Activated CD8-positive, alpha-beta memory T cell treated with anti-CD3 and anti-CD28 coated beads, Interleukin-2, amount 50 U/mL, for 24 hours (primary cell): ENCODE data around the gene C5.

Experiments
- DNase-seq: peaks from one replicate; pipeline ENCODE4 v3.0.0-alpha.2; 2020; ENCODE audit errors: extremely low read depth

Gene C5

DNA sequence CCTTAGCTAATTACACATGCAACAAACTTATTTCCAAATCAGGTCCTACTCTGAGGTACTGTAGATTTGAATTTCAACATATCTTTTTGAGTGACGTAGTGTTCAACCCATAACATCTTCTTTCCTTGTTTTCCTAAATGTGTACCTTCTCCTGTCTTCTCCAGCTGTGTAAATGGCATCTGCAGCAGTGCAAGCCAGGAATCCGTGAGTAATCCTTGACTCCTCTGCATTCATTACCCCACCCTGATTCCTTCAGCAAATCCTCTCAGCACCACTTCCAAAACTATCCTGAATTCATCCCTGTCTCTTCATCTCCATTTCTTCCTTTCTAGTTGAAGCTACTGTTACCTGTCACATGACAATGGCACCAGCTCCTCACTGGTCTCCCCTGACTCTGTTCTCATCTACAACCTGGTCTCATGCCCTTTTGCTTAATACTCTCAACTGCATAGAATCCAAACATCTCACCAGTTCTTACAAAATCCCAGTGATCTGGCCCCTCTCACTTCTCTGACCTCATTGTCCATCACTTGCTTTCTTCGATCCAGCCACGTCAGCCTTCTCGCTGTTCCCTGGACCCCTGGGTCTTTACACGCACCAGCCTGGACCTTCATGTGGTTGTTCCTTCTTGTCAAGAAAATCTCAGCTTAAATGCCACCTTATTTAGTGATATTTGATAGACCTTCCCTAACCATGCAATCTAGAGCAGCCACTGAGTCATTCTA is 108.9 kb downstream of the C5 start:
- DNase-seq: no peak

DNA sequence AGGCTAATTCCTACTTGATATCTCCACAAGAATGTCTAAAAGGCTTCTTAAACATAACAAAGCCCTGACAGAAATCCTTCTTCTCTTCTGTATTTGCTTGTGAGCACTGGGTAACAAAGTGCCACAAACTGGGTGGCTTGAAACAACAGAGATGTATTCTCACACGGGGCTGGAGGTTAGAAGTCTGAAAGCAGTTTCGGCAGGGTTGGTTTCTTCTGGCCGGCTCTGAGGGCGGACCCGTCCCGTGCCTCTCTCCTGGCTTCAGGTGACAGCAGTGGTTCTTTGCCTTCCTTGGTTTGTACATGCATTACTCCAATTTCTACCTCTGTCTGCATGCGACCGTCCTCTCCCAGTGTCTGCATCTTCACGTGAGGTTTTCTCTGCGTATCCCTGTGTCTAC is 109.5 kb downstream of the C5 start:
- no peak for DNase-seq

DNA sequence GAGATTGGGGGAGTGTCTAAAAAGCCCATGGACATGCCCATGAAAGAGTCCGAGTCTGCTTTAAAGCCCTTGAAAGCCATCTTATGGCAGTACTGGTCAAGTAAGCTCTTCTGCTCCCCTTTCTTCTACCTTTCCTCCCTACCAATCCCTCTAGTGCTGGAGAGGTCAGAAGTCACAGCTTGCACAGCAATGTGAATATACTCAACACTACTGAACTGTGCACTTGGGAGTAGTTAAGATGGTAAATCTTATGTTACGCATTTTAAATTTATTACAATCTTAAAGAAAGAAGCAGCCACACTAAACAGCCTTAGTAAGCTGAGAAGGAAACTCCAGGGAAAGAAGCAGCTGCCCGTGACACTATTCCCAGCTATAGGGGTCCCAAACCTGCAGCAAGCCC is 111.2 kb downstream of the C5 start:
- DNase-seq: no peak

DNA sequence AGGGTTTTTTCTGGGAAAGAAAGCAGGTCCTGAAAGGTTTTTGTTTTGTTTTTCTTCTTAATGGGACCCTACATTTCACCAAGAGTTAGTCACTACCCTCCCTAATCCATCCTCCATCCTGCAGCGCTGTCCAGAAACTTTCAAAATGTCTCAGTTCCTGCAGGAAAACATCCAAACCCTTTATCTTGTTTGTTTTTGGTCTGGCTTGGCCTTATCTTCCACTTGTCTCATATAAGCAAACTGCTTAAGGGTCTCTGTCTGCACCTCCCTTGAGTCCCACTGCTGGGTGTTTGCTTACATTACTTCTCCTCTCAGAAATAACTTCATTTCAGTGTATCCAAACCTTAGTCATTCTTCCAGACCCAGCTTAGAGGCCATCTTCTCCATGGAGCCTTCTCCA is 112.5 kb downstream of the C5 start:
- DNase-seq: no peak

- no peak for DNase-seq
Observed at GRCh38 chr9:120937127-120937526, 112.9 kb downstream of the C5 start.

DNA sequence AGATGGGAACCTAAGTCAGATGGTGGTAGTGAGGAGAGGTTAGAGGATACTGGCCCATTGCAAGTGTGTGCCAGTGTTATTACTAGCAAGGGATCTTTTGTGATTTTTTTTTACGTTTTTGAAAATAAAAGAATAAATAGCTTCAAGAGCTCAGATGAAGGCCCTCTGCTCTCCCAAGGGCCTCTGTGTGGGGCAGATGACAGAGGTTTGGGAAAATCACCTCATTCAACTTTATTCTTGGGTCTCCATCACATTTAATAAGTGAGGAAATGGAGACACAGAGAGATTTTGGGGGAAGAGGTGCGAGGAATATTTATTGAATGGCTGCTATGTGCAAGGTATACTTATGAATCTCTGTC is 113.3 kb downstream of the C5 start:
- no peak for DNase-seq

GRCh38 chr9:120936011-120936763 is 113.9 kb downstream of the C5 start:
- DNase-seq: peak; percentile 83

DNA sequence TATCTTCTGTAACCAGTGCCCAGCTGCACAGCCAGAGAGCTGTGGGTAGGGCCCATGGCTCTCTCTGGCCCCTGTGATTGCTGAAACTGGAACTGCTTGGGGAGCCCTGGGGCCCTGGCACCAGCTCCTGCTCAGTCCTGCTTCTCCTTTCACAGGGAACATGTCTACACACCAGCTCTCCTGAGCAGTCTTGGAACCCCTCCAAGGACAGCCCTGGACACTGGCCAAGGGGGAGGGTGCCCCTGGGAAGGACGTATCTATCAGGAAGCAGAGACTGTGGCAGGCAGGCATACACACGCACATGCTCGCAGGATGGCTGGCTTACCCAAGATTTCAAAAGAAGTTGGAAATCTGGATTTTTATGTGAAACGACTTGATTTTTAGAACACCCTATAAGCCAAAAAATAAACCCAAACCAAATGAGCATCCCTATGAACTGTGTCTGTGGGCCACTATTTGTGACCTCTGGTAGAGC is 114.7 kb downstream of the C5 start:
- no peak for DNase-seq

DNA sequence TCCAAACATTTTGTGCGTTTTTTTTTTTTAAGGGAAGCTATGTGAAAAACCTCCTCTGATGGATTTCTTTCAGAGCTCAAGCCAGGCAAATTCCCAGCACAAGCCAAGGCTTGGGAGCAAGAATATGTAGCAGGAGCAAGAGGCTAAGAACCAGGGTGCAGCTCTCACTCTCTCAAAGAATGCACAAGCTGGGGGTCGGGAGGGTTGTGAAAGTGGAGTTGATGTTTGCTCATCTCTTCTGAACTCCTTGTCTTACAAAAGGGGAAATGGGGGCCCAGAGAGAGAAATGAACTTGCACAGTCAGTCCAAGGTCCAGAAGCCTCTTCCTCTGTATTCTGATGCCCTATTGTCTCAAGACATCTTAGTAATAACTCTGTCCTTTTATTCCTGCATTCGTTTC is 115.8 kb downstream of the C5 start:
- DNase-seq: no peak

DNA sequence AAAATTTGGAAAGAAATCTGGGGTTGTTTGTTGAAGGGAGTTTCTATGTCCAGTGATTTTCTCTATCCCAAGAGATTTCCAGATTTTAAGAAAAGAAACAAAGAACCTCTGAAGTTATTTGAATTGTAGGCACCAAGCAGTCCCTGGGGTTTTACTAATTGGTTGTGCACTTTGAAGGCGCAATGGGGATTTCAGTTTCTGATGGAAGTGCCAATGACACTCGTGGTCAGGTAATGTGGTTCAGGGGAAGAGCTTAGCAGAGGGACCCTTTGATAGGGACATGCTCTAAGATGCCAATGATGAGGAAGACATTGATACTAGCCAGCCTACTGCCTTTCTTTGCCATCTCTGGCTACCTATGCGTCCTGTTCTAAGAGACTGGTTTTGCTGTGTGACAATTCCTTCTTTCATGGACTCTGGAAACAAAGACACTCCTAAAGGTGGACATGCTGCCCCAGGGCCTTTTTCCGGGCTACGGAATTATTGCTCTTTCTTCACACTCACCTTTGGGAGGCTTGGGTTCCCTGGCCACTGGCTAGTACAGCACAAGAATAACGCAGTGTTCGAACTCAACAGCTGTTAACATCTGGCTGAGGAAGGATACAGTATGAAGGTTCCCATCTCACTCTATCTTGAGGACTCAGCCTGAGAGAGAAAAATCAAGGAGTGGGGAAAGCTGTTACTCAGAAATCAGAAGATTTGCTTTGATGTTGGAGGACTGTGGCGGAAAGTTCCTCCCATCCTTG is 116.6 kb downstream of the C5 start:
- no peak for DNase-seq

- DNase-seq: no peak
Observed at GRCh38 chr9:120932086-120932823, 117.8 kb downstream of the C5 start.

DNA sequence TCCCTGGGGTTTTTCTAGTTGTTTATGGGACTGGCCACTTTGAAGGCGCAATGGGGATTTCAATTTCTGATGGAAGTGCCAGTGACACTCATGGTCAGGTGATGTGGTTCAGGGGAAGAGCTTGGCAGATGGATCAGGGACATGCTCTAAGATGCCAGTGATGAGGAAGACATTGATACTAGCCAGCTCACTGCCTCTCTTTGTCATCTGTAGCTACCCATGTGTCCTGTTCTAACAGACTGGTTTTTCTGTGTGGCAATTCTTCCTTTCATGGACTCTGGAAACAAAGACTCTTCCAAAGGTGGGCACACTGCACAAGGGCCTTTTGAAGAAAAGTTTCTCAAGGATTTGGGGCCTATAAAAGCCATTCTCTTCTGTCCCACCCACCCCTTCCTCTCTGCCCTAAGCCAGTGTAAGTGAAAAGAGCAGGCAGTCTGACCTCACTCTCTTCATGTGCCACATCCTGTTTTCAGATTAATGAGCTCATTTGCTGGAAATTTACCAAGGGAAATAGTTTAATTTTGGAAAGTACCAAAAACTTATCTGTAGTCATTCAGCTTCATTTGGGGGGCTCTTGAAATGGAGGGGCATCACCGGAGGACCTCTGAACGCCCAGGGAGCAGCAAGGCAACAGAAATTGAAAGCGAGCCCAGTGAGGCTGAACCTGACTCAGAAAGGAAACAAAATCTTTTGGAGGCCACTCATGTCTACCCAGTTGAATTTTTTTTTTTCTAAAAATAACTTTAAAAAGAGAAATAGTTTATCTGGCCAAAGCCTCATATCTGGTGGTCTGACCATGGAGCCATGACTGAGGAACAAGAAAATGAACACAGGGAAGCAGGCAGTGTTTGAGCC is 118.6 kb downstream of the C5 start:
- no peak for DNase-seq

GRCh38 chr9:120929229-120929791 is 120.8 kb downstream of the C5 start:
- no peak for DNase-seq

DNA sequence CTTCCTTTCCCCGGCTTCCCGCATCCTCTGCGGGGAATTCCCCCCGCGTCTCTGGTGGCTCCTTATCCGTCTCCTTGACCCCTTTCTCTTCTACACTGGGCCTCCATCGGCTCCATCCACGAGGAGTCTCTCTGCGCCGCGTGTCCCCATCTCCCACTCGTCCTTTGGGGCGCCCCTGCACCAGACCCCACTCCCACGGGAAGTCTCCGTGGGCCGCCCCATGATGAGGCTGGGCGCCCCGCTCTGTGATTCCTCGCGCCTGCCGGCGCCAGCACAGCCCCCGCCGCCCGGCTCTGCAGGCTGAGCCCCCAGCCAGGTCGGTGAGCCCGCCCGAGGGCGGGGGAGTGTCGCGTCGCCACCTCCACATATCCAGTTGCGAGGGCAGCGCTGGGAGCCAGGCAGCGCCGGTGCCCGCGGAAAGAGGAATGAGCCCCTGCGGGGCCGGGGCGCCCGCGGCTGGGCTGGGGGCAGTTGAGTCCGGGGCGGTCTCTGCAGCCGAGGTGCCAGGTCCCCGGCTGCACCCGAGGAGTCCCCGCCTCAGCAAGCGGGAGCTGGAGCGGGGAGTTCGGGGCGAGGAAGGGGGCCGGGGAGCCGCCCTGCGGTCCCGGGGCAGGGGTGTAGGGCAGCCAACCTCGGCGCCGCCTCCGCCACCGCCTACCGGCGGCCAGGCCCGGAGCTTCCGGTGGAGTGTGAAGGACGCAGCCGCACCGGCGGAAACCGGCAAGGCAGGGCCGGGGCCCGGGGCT is 121.4 kb downstream of the C5 start:
- no peak for DNase-seq

- no peak for DNase-seq
Observed at GRCh38 chr9:120928015-120928482, 122.0 kb downstream of the C5 start.

DNA sequence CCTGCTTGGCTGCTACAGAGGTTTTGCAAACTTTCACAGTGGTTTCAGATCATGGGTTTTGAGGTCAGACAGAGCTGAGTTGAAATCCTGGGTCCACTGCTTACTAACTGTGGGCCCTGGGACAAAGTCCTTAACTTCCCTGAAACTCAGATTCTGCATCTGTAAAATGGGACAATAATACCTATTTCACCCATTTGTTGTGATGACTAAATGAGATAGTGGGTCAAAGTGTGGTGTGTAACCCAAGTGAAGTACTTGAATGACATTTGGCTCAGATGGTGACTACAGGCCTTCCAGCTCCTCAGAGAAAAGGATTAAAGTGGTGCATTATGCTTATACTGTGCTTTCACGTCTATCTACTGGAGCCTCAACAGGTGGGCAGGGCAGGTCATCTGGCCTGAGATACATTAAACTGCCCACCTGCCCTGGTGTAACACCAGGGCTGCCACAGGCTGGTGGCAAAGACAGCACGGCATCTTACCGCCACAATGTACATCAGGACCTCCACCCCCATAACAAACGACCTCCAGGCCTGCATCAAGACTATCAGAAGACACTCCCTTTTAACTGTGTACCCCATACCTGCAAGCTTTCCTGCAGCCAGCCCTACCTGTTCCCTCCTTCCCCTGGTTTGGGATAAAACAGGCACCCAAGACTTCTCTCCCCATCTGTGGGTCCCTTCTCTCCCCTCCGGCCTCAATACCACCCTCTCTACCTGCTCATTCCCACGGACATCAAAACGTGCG is 122.6 kb downstream of the C5 start:
- DNase-seq: no peak

- DNase-seq: no peak
Observed at GRCh38 chr9:120926397-120926928, 123.6 kb downstream of the C5 start, which contains the start of gene TRAF1. Gene TRAF1 (minus strand): TSS chr9:120926796. CDS start chr9:120926075, 721 bp downstream.

DNA sequence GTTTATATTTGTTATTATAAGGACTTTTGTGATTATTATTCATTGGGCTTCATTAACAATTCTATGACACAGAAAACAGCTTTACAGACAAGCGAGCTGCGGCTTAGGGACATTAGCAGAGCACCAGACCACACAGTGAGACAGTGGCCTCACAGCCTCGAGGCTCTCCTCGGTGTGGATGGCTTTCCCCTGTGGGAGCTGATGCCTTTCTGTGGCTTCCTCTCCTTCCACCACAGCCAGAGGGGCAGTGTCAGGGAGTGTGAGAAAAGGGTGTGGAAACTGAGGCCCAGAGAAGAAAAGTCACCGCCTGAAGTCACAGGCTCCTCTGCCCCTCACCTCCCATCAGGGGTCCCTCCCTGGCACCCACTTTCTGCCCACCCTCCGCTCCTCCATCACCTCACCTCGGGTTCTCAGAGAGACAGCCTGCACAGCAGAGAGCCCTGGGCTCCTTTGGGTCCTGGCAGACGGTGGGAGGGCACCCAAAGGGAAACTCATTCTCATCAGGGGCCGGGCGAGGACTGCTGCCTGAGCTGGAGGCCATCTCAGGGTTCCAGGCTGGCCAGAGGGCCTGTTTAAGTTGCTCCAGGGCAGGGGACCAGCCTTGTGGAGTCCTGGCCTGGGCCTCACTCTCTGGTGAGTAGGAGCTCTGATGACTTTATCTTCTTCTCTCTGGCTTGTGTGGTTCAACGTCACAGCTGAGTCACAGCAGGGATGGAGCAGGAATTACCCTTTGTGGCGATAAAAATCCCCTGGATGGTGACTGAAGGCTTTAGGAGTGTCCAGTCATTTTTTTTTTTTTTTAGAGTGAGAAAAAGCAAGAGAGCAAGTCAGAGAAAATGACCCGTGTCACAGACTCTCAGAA is 124.3 kb downstream of the C5 start:
- peak; percentile 73 for DNase-seq
